Measurements from ENCODE around the gene RAD51B.

RAD51B gene

DNA sequence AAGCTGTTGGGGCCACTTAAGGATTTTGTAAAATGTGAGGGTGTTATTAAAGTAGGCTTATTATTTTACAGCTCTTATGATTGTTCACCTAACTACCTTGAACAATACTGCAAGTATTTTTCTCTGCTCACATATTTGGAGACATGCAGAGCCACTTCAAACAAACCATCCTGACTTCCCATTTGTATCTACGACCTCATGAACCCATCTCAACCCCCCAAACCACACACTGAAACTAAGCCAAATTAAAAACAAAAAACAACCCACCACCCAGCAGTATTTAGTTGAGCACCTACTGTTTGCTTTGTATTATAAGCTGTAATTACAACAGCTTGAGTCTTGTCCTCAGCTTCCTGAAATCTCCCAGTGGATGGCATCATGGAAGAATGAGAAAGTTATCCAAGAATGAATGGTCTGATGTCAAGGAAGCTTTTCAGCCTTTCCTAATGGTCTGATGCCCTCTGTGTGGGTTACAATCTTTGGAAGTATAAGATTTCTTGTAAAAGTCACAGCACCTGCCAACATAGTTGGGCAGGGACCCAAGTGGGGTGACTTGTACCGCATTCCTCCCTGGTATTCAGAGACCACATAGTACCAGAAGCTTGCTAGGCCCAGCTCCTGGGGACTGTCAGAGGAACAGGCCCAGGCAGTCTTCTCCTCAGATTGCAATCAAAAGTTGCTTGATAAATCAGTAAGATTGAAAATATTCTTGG lies 556.6 kb downstream of the RAD51B start:
- DNase-seq, result peak; percentile 30

DNA sequence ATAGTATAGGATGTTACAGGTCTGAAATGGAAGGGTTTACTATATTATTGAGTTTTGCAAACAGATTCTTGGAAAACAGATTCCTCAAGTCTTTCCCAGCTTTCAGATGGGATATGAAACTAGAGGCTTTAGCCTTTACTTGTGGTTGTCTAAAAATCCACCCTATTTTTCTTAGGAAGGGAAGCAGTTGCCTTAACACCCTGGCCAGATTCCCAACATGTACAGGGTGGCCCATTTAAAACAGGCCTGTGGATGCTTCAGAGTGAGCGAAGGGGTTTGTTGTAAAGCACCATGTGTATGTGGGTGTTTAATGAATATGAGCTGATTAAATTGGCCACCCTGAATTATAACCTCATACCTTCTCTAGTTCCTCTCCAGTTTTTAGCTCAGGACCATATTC lies 557.4 kb downstream of the RAD51B start:
- DNase-seq, result no peak

DNA sequence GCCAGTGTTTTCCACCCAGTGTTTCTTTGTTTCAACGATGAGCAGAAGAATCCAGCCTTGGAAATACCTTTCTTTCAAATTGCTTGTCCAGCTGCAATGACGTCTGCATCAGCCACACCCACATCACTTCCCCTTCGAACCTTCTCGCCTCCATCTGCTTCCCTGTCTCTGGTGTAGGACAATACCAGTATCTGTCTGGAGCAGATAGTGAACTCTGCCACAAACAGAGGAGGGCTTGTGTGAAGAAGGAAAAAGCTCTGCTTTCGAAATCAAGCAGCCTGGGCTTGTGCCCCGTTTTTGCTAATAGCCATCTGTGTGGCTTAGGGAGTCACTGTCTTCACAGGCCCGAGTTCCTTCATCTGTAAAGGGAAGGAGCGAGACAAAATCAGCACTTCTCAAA lies 557.9 kb downstream of the RAD51B start:
- peak; percentile 53 for DNase-seq

DNA sequence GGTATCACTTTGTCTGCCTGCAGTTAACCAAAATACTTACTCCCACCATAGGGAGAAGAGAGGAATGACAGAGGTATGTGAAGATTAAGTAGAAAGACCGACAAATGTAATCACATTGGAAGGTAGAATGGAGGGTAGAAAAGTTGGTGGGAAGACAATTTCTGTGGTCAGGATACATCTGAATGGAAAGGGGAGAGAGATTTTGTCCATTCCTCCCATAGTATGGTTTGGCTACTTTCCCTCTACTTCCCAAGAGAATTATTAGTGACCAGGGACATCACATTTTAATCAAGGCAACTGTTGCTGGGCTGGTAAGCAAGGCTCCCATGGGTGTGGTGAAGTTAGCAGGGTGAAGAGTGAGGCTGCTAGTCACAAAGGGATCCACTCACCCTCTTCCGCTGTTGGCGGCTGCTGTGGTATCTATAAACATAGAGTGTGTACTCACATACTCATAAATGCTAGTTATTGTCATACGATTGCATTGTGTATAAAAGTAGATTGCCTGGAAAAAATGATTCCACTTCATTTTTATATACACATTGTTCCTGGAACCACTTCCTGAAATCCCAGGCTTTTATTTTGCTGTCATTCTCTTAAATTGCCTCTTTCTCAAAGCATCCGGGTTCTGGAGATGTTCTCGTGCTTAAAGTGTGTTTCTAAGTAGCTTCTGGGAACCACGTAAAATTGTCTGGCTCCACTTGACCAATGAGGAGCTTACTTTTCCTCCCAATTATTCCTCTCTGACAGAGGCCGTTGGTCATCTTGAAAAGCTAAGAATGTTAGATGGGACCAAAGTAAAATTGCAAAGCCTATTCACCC lies 560.1 kb downstream of the RAD51B start:
- peak; percentile 27 for DNase-seq

DNA sequence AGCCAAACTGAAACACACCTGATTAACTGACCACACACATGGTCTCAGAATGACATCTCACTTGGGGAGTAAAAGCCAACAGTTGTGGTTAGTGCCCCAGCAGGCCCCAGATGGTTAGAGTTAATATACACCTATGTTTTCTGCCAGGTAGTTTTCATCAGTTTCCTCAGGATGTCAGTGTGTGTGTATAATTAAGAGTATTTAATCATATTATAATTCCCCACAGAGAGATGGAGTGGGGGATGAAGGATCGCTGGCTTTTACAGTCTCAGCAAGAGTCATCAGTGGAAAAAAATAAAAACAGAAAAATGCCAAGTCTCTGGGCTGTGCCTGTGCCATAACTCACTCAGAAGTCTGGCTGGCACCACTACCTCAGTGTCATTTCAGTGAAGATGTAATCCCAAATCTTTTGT lies 560.8 kb downstream of the RAD51B start:
- peak; percentile 85 for DNase-seq

DNA sequence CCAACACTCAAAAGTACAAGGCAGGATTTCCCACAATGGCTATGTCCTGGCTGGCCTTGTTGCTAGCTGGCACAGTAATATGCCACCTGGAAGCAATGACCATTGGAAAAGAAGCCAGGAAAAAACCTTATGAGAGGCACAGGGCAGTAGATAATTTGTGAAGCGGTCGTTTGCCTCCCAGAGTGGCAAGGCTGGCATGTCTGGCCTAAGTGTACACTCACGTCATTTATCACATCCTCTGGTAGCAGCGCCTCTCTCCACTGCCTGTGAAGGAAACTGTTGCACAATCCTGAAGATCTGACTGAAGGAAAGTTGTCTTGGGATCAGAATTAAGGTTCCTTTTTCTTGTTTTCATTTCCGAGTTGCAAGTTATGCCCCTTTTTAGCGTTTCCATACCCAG lies 564.8 kb downstream of the RAD51B start:
- DNase-seq, result peak; percentile 73

DNA sequence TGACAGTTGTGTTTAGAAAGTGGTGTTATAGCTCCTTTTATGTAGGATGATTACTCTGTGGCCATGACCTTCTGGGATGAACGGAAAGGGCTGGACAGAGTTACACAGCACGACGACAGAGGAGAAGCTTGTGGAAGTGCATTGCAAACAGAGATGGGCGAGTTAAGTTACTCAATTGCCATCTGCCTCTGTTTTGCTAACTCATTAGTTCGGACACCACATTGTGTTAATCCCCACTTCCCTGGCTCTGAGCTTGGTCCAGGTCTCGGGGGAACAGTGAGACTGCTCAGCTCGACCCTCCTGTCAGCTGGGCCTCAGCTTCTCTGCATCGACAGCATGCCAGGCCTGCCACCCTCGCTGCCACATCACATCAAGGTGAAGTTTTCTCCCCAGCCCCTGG lies 565.3 kb downstream of the RAD51B start:
- DNase-seq, result peak; percentile 95

DNA sequence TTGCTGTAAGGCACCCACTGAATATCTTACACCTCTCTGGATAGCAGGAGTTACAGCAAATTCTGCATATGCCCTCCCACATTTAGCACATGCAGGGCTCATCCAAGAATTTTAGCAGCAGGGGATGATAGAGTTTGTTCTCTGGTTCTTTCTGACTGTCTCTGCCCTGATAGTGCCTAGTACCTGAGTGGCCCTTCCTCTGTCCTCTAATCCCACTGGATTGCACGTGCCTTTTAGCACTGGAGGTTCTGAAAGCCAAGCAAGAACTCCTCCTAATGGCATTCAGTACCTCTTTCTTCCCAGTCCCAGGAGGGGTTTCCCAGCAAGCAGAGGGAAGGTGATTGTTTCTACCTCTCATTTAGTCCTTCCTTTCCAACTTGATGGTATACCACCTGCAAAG lies 566.9 kb downstream of the RAD51B start:
- DNase-seq, result no peak

DNA sequence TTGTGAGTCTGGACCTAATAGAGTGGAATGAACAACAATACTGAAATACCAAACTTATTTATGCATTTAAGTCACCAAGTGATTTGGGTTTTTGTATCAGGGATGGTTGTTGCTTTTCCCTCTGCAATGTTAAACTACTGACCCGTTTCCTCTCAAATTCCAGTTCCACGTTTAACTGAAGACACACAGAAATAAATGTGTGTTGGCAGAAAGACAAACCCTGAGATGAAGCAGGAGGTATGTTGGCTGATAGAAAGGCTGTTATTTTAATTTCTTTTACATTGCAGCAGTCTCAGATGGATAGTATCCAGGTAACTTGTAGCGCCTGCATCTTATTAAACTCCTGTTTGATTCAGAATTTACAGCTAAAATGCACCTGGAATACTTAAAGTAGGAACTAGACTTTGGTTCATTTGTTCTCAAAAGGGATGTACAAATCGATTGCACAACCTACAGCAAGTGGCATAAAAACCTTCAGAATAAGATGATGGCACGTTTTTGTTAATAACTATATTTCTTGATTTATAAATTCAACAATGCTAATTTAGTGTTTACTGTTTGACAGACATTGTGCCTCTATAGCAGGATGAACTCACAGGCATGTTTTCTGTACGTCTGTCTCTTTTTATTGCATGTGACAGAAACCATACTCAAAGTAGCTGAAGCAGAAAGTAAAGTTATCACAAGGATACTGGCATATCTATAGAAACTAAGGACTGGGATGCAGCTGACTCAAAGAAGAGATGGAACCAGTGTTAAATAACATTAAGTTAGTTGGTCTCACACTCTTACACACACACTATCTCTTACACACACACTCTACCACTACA lies 567.6 kb downstream of the RAD51B start:
- DNase-seq, result peak; percentile 62

DNA sequence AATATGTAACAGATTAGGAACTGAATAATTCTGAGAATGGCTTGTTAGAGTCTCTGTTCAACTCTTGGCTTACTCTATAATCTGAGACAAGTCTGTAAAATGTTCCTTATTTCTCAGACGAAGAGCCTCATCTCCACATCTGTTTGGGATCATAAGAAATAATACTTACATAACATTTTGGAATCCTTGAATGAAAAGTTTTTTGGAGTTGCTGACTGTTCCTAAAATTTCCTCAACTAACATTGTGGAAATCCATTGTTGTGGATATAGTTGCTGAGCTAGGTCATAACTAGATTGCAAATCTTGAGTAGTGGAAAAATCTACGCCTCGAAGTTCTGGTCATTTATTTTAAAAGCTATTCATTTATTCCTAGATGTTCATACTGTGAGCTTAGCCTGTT lies 570.4 kb downstream of the RAD51B start:
- DNase-seq, result no peak

DNA sequence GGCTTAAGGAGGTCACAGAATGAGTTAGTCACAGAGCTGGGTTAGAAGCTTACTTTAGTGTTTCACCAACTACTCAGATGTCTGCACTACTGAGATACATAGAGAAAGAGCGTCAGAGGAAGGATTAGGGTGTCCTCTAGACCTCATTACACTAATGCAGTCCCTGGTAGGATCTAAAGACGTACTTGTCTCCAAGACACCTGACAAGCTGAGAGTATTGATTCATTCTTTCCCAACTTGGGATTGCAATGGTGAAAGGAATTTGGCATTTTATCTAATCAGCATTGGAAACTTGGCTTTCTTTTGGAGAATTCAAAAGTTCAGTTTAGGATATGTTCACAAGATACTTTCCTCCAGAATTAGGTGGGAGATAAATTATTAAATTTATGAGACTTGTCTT lies 571.2 kb downstream of the RAD51B start:
- DNase-seq, result no peak

DNA sequence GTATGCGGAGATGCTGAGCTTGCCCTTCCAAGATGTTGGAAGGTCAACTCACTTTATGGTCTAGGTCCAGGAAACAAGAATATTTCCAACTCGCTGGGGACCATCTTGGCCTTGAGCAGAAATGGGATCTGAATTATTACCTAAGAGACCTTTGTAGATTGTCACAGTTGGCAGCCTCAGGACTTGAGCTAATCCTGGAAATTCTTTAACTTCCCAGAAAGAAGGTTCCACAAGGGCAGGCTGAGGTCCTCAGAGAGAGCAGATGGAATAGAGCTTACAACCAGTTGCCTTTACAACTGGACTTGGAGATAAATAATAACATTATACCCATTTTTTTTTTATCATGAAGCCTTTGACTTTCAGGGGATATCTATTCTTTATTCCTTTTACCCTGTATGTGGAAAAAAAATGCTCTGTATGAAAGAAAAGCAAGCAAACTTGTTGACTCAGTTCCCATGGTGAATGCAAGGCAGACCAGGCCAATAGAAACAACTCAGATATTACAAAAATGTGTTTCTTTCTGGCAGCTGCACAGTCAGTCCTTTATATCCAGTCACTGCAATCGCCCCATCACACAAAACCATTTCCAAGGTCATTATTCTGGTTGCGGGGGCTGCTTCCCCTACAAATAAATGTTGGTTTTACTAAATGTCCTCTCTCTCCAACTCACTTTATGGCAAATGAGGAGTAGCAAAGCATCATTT lies 571.9 kb downstream of the RAD51B start:
- no peak for DNase-seq

DNA sequence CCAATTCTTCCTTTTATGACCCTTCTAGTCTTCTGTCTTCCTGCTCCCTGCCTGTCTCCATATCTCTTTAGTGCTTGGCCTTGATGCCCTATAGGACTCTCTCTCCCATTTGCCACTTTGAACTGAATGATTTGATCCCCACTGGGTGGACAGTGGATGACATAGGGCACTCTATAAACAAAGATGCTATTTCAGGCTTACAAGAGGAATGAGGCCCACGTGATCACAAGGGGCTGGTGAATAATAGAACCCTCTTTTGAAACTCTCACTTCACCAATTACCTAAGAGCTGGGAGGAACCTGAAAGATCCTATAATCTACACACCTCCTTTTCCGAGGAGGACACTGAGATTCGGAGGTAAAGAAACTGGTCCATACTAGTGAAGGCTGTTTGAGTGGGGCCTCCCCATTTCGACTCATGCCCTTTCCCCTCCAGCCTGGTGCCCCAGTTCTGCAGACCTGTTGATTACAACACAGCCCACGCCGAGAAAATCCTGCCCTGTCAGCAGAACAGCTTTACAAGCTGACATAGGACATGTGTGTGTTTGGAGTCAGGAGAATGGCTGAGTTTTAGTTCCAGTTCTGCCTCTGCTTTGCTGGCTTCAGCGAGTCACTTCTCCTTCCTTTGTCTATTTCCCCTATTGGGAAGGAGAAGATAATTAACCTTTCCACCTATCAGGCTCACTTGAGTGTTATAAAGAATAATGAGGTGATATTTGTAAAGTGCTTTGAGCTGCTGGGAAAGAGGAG lies 573.0 kb downstream of the RAD51B start:
- DNase-seq, result no peak

DNA sequence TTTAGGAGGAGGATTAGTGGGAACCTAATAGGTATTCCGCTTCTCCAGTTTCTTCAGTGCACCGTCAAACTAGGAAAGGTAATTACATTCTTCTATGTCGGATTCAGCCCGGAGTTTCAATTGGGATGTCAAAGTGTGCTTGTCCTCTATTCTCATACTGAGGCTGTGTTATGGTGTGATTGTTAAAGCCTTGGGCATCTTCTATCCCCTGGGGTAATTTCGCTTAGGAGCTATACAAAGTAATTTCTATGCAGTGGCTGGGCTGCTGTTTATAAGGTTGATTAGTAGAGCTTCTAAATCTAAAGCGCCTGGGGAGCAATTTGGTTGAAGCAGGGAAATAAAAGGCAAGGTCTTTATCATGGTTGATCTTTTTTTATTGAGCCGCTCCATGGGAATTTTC lies 573.7 kb downstream of the RAD51B start:
- no peak for DNase-seq

DNA sequence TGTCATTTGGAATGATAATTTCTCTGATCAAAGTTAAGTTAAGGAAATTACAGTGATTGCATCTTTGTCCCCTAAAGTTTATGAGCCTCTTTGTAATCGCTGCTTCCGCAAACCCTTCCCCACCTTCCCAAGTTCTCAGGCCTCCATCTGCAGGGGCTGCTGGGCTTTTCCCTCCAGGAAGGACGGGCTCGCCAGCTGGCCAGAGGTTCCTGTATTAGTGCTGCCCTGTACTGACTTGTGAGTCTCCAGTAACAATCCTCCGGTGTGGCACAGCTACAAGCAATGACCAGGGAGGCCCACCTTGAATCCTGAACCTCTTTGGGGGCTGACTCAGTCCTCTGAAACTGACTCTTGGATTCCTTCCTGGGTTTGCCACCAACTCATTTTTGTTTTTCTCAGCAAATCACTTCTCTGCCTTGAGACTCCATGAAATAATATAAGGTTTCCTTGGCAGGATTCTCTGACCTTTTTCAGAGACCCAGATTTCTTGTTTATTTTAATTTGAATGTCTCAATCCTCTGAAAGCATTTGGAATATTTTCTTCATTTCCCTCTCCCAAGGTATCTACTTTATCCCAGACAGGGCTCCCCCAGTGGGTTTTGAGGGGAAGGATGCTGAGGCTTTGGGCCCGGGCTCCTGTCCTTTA lies 574.7 kb downstream of the RAD51B start:
- DNase-seq, result no peak

DNA sequence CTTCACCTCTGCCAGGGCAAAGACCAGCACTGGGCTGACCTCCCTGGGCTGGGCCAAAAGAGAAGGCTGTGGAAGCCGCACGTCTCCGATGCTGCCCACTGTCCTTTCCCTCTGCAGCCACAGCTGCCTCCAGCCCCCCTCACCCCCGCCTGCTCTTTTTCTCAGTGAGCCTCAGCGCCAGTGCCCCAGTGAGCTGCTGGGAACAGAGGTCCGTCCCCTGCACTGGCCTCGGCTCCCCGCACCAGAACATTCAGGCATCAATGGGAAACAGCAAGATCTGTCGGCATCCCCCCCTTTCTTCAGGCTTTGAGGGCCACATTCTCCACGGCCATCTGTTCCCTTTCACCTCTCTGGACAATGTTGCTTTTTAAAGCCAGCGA lies 575.2 kb downstream of the RAD51B start:
- no peak for DNase-seq

DNA sequence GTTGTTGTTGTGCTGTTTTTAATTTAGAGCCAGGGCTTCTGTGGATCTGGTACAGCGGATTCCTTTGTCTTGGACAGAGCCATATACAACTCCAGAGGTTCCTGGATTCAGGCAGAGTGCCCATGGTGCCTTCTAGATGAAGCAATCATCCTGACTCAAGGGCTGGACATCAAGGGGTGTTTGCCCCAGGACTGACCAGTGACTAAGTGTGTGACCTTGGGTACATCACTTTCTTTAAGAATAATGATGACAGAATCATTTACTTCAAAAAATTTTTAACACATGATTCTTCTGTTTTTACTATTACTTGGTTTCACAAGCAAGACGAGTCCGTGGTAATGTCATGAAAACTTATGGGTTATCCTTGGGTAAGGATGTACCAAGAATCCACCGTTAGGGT lies 576.0 kb downstream of the RAD51B start:
- no peak for DNase-seq

DNA sequence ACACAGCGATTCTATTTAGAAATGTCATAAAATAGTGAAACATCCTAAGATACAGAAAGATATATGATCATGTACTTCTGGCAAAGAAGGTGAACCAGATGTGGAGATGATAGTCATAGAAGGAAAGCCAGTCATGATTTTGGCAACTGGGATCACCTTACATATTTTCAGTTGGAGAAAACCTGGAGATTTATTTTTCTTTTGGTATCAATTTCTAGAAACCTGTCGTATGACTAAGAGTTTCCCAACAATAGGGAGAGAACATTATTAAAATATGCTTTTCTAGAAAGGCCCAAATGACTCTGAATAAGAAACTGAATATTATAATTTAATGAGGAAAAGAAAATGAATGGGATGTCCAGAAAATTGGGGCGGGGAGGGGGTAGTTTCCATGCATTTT lies 576.9 kb downstream of the RAD51B start:
- no peak for DNase-seq

DNA sequence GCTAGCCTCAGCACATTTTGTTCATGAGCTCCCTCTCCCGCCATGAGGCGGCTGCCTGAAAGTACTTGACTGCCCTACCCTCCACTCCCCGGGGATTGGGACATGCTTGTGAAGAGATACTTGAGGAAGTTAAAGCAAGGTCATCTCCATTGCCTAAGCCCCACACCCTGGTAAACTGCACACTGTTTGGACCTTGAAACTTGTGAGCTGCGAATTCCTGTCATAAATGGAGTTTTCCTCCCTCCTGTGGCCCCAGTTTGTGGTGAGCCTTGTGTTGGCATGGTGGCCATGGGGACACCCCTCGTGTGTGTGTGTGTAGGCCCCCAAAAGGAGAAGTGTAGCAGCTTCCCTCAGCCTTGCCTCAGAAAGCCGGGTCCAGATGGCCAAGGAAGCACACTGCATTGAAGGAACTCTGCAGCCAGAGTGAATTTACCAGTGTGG lies 577.8 kb downstream of the RAD51B start:
- peak; percentile 39 for DNase-seq

DNA sequence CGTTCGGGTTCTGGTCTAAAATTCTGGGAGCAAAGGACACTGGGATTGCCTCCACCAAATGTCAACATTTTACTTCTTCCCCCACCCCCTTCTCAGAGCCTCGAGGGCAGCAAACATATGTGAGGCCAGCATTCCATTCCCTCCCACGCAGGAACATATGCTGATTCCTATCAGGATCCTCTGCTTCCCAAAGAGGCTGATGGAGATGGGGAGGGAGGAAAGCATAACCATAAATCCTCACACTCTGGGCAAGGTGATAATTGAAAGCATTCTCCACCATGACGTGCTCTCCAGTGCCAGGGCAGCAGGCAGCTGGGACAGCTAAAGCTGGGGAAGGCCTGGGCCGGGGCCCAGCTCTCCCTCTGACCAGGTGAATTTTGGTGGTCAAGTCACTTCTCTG lies 578.2 kb downstream of the RAD51B start:
- DNase-seq, result peak; percentile 42

DNA sequence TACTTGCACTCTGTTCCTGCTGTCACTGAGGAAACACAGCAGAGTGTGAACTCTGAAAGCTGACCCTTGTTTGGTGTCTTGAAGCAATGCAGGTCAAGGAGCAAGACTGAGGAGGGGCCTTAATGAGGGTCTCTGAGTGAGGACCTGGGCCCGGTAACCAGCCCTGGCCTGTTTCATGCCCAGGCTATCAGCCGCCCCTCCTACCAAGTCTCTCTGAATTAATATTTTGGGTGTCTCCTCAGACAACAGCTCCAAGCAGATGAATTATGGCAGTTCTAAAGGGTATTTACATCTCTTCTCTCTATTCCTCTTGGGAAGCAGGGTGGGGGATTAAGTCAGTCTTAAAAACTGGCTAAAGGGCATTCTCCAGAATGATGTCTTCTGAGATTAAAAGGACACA lies 578.8 kb downstream of the RAD51B start:
- DNase-seq, result no peak

DNA sequence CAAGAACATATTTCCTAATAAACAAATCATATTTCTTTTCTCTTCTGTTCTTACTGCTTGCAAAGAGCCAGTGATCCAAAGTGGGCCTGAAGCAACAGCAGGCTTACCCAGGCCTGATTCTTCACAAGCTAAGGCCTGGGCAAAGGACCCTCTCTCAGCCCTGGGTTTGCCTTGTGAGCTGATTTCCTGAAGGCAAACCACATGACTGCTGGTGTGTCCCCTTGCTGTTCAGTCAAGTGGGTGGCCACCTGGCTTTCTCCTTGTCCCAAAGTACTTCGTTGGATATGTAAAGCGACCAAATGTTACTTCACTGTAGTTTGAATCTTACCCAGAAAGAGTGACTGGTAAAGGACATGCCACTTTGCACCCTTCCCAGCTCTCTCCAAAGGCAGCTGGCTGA lies 580.4 kb downstream of the RAD51B start:
- DNase-seq, result no peak
